WTC11 (cell line): ENCODE measurements around the gene TGM2. TPM values are rescaled to one million over a fixed set of nuclear protein-coding genes. Genes with fewer than 3 reads are reported as not detected.

Source experiments
- ATAC-seq: fragments of 200-7000 bp; cut with Tn5 transposase; 2 replicates; pipeline ENCODE4 v1.10.0; 2021; ENCODE audit warnings: mild to moderate bottlenecking, moderate library complexity
- CTCF ChIA-PET: fragments of 300-600 bp; sonication (Branson Sonifier 250); formaldehyde crosslinking; loops from one replicate; lab custom pipeline; 2021; ENCODE audit warnings: antibody characterized with exemption; lab: Charles Lee
- POLR2A ChIA-PET: fragments of 350-600 bp; sonication (Branson Sonifier 250); formaldehyde crosslinking; loops from one replicate; lab custom pipeline; 2021; ENCODE audit warnings: antibody characterized with exemption; lab: Charles Lee
- DNase-seq: peaks from one replicate; pipeline ENCODE4 v3.0.0; 2021; ENCODE audit warnings: low spot score
- H3K27ac Mint-ChIP-seq: 2 replicates; pipeline ENCODE4 v1.8.0; 2021; ENCODE audit warnings: mixed read lengths
- H3K27me3 Mint-ChIP-seq: 2 replicates; pipeline ENCODE4 v1.8.0; 2021; ENCODE audit warnings: low read depth, mild to moderate bottlenecking, moderate library complexity, mixed read lengths
- H3K36me3 Mint-ChIP-seq: 2 replicates; pipeline ENCODE4 v1.8.0; 2021; ENCODE audit warnings: mixed read lengths
- H3K4me1 Mint-ChIP-seq: 2 replicates; pipeline ENCODE4 v1.8.0; 2022; ENCODE audit warnings: mixed read lengths
- H3K4me3 Mint-ChIP-seq: 2 replicates; pipeline ENCODE4 v1.8.0; 2021; ENCODE audit warnings: mild to moderate bottlenecking, moderate library complexity, mixed read lengths
- H3K9me3 Mint-ChIP-seq: 2 replicates; pipeline ENCODE4 v1.8.0; 2021; ENCODE audit warnings: mixed read lengths
- AFF4 ChIP-seq: sonication (generic); formaldehyde crosslinking; IDR thresholded peaks from 2 replicates; pipeline ENCODE4 v1.8.1; 2023; ENCODE audit warnings: mild to moderate bottlenecking, missing genetic modification reagents, borderline replicate concordance
- E2F5 ChIP-seq: sonication (generic); formaldehyde crosslinking; IDR thresholded peaks from 2 replicates; pipeline ENCODE4 v1.8.1; 2022; ENCODE audit warnings: mild to moderate bottlenecking, moderate library complexity, missing genetic modification reagents
- ELF4 ChIP-seq: sonication (generic); formaldehyde crosslinking; IDR thresholded peaks from 2 replicates; pipeline ENCODE4 v1.8.1; 2022; ENCODE audit warnings: low read depth, mild to moderate bottlenecking, moderate library complexity, missing genetic modification reagents
- EMX1 ChIP-seq: fragments of 250-450 bp; sonication (Bioruptor Pico); IDR thresholded peaks from 2 replicates; pipeline ENCODE4 v1.8.0; 2021; ENCODE audit warnings: mild to moderate bottlenecking
- ESRRA ChIP-seq: sonication (generic); formaldehyde crosslinking; IDR thresholded peaks from 2 replicates; pipeline ENCODE4 v1.8.1; 2022; ENCODE audit warnings: mild to moderate bottlenecking, missing genetic modification reagents, borderline replicate concordance
- KAT7 ChIP-seq: sonication (generic); formaldehyde crosslinking; IDR thresholded peaks from 2 replicates; pipeline ENCODE4 v1.8.1; 2023; ENCODE audit warnings: missing genetic modification reagents, mild to moderate bottlenecking, borderline replicate concordance
- PREB ChIP-seq: sonication (generic); formaldehyde crosslinking; IDR thresholded peaks from 2 replicates; pipeline ENCODE4 v1.8.1; 2022; ENCODE audit warnings: mild to moderate bottlenecking, missing genetic modification reagents, moderate library complexity, borderline replicate concordance
- SMAD3 ChIP-seq: sonication (generic); formaldehyde crosslinking; IDR thresholded peaks from 2 replicates; pipeline ENCODE4 v1.8.0; 2022; ENCODE audit warnings: missing genetic modification reagents, mild to moderate bottlenecking, borderline replicate concordance
- ZBTB43 ChIP-seq: sonication (generic); formaldehyde crosslinking; IDR thresholded peaks from 2 replicates; pipeline ENCODE4 v1.8.1; 2023; ENCODE audit warnings: mild to moderate bottlenecking, missing genetic modification reagents
- ZNF121 ChIP-seq: sonication (generic); formaldehyde crosslinking; IDR thresholded peaks from 2 replicates; pipeline ENCODE4 v1.8.0; 2023; ENCODE audit warnings: missing genetic modification reagents
- ZNF416 ChIP-seq: fragments of 250-450 bp; sonication (Bioruptor Pico); IDR thresholded peaks from 2 replicates; pipeline ENCODE4 v1.9.0; 2021; ENCODE audit warnings: mild to moderate bottlenecking, inconsistent platforms
- ZNF423 ChIP-seq: fragments of 250-450 bp; sonication (Bioruptor Pico); IDR thresholded peaks from 2 replicates; pipeline ENCODE4 v2.1.2; 2022; ENCODE audit warnings: mild to moderate bottlenecking, moderate library complexity
- ZSCAN18 ChIP-seq: fragments of 250-450 bp; sonication (Bioruptor Pico); IDR thresholded peaks from 2 replicates; pipeline ENCODE4 v2.1.2; 2022; ENCODE audit warnings: mild to moderate bottlenecking, moderate library complexity
- total RNA-seq: library from RNA; stranded (reverse); gene quantifications from 3 replicates; pipeline ENCODE4 v1.2.3, GENCODE V29; 2021

The TGM2 gene
- total RNA-seq, 1 experiment from 2014 or later = 1.5 TPM

- Mint-ChIP-seq H3K4me3 (no peak overlapping the region), H3K27ac (no peak overlapping the region), H3K36me3 (no peaks in the 10 kb centered on the region), H3K9me3 (no peaks in the 10 kb centered on the region), H3K27me3 (no peaks in the 10 kb centered on the region), H3K4me1 (peaks cover 15% of the 10 kb centered on the region)
- no peak for DNase-seq
- TF ChIP-seq E2F5 (CRISPR knock-in tag) (no peak), PREB (CRISPR knock-in tag) (no peak)
- ATAC-seq = no peak
- POLR2A ChIA-PET = no interaction called here
- CTCF ChIA-PET = no interaction called here
Measured at GRCh38 chr20:38135271-38135650, 29.8 kb downstream of the TGM2 start.

GRCh38 chr20:38134427-38135270, 30.4 kb downstream of the TGM2 start:
- no peaks in the 10 kb centered on the region for H3K27me3 Mint-ChIP-seq
- ChIA-PET POLR2A (no interaction called here), CTCF (no interaction called here)
- H3K27ac Mint-ChIP-seq = peak overlapping the region; percentile 13; the same call in 1 of the 2 replicates
- ATAC-seq = no peak
- H3K4me1 Mint-ChIP-seq = peaks cover 9% of the 10 kb centered on the region
- H3K4me3 Mint-ChIP-seq = no peak overlapping the region
- H3K36me3 Mint-ChIP-seq = no peaks in the 10 kb centered on the region
- TF ChIP-seq ZNF423 (CRISPR knock-in tag) = no peak
- TF ChIP-seq PREB (CRISPR knock-in tag) = no peak
- no peak for TF ChIP-seq ESRRA (CRISPR knock-in tag)
- peak; percentile 6 for DNase-seq
- H3K9me3 Mint-ChIP-seq = no peaks in the 10 kb centered on the region

- POLR2A ChIA-PET = no interaction called here
Measured at GRCh38 chr20:38133680-38134426, 31.2 kb downstream of the TGM2 start.

GRCh38 chr20:38132910-38133501, 32.1 kb downstream of the TGM2 start:
- Mint-ChIP-seq H3K27ac (no peak overlapping the region), H3K4me1 (peaks cover 5% of the 10 kb centered on the region), H3K4me3 (no peak overlapping the region), H3K36me3 (no peaks in the 10 kb centered on the region), H3K27me3 (no peaks in the 10 kb centered on the region), H3K9me3 (no peaks in the 10 kb centered on the region)
- ChIA-PET CTCF (no interaction called here), POLR2A (no interaction called here)
- ATAC-seq (no peak), DNase-seq (no peak)
- TF ChIP-seq EMX1 (no peak), ZBTB43 (CRISPR knock-in tag) (no peak), ZSCAN18 (CRISPR knock-in tag) (no peak), ELF4 (CRISPR knock-in tag) (no peak), KAT7 (CRISPR knock-in tag) (no peak), AFF4 (no peak), ZNF416 (CRISPR knock-in tag) (no peak)

More at GRCh38 chr20:38133680-38134426, 31.2 kb downstream of the TGM2 start:
- no peaks in the 10 kb centered on the region for H3K9me3 Mint-ChIP-seq
- TF ChIP-seq SMAD3 (CRISPR knock-in tag) (no peak), ZNF121 (CRISPR knock-in tag) (0 out of 2 replicates have a peak, but pooled peaks have one; percentile 19)
- H3K36me3 Mint-ChIP-seq = no peaks in the 10 kb centered on the region
- ATAC-seq (no peak), DNase-seq (peak; percentile 3)
- H3K4me1 Mint-ChIP-seq = peaks cover 5% of the 10 kb centered on the region
- CTCF ChIA-PET = no interaction called here
- H3K27me3 Mint-ChIP-seq = no peaks in the 10 kb centered on the region
- H3K4me3 Mint-ChIP-seq = no peak overlapping the region
- H3K27ac Mint-ChIP-seq = no peak overlapping the region
